PC-9 (cell line): ENCODE results near the gene ALK. TPM values are rescaled to one million over a fixed set of nuclear protein-coding genes. Genes with fewer than 3 reads are reported as not detected.

Source experiments
- BruUV-seq: library from RNA; stranded (reverse); fragments of 400-500 nt; replicated peaks from 2 replicates; lab custom pipeline; 2021; lab: Mats Ljungman, UMichigan
- CTCF ChIA-PET: fragments of 300-600 bp; sonication (Branson Sonifier 250); formaldehyde crosslinking; loops from one replicate; lab custom pipeline; 2022; ENCODE audit warnings: antibody characterized with exemption; lab: Charles Lee
- POLR2A ChIA-PET: fragments of 300-600 bp; sonication (Branson Sonifier 250); formaldehyde crosslinking; loops from one replicate; lab custom pipeline; 2022; ENCODE audit warnings: antibody characterized with exemption; ENCODE audit not compliant: unreplicated experiment; lab: Charles Lee
- DNase-seq, 2 experiments: peaks; one replicate each; pipeline versions ENCODE4 v3.0.0 to v3.0.0-alpha.2; 2015 to 2022; ENCODE audit warnings: mixed read lengths in 1 of 2
- H2AFZ ChIP-seq: fragments of 200-600 bp; sonication (generic); 2 replicates; pipeline ENCODE4 v1.8.1; 2017; ENCODE audit warnings: antibody characterized with exemption
- H3F3A ChIP-seq: fragments of 200-600 bp; sonication (generic); 2 replicates; pipeline ENCODE4 v1.8.1; 2017; ENCODE audit warnings: antibody characterized with exemption, mild to moderate bottlenecking, low read depth; ENCODE audit not compliant: insufficient read depth
- H3K27ac ChIP-seq: fragments of 200-600 bp; sonication (generic); 2 replicates; pipeline ENCODE4 v1.6.1; 2016; ENCODE audit warnings: mixed run types
- H3K27me3 ChIP-seq: fragments of 200-600 bp; sonication (generic); 2 replicates; pipeline ENCODE4 v1.6.1; 2016; ENCODE audit warnings: low read depth, mixed run types; ENCODE audit not compliant: insufficient read depth
- H3K36me3 ChIP-seq: fragments of 200-600 bp; sonication (generic); 2 replicates; pipeline ENCODE4 v1.6.1; 2016; ENCODE audit warnings: low read depth, mixed run types
- H3K4me1 ChIP-seq: fragments of 200-600 bp; sonication (generic); replicated peaks from 2 replicates; pipeline ENCODE4 v1.6.1; 2016; ENCODE audit warnings: mixed run types; ENCODE audit not compliant: insufficient read depth
- H3K4me2 ChIP-seq: fragments of 200-600 bp; sonication (generic); 2 replicates; pipeline ENCODE4 v1.6.1; 2017; ENCODE audit warnings: mixed run types
- H3K4me3 ChIP-seq: fragments of 200-600 bp; sonication (generic); 2 replicates; pipeline ENCODE4 v1.6.1; 2016; ENCODE audit warnings: mixed run types
- H3K79me2 ChIP-seq: fragments of 200-600 bp; sonication (generic); 2 replicates; pipeline ENCODE4 v1.6.1; 2017; ENCODE audit warnings: low read depth, mixed run types
- H3K9me2 ChIP-seq: fragments of 200-600 bp; sonication (generic); 2 replicates; pipeline ENCODE4 v1.8.1; 2017; ENCODE audit warnings: mild to moderate bottlenecking; ENCODE audit not compliant: insufficient read depth
- H3K9me3 ChIP-seq: fragments of 200-600 bp; sonication (generic); 2 replicates; pipeline ENCODE4 v1.8.1; 2016; ENCODE audit warnings: low read depth; ENCODE audit not compliant: insufficient read depth
- H4K20me1 ChIP-seq: fragments of 200-600 bp; sonication (generic); 2 replicates; pipeline ENCODE4 v1.8.1; 2017; ENCODE audit not compliant: insufficient read depth
- EZH2 ChIP-seq: fragments of 200-600 bp; sonication (generic); IDR thresholded peaks from 2 replicates; pipeline ENCODE4 v1.8.0; 2017; ENCODE audit warnings: antibody characterized with exemption, low read depth
- intact Hi-C: fragments of 100-400 bp; cut with micrococcal nuclease; formaldehyde crosslinking; loops from one replicate; pipeline ENCODE4 v1.10.0; 2022; ENCODE audit not compliant: unreplicated experiment
- total RNA-seq: library from RNA; stranded (reverse); gene quantifications from 2 replicates; pipeline ENCODE4 v1.2.3, GENCODE V29; 2021
- TF ChIP-seq, protein P1 (sequence below): fragments of 200-600 bp; sonication (generic); conservative IDR thresholded peaks from 2 replicates; pipeline ENCODE4 v1.6.1; 2017; ENCODE audit warnings: mixed run types, antibody characterized with exemption, mild to moderate bottlenecking, moderate library complexity

ALK gene
- total RNA-seq, 1 experiment from 2014 or later, result not detected

DNA sequence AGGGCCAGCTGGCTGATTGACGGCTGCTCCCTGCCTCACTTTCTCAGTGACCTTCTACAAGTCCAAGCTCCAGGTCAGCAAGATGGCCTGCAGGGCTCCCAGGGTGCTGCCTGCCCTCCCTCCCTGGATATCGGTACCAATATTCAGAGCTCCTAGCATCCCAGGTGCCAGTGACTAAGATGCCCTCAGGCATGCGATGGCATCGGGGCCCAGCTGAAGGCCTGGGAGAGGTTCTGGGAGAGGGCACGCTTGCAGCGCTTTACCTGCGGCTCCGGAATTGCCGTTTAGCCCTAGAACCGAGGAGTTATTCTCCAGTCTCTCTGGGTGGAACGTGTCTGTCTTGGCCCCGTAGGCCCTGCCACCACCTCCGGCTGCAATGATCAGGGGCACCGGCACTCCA, 689.3 kb downstream of the ALK start:
- ChIA-PET POLR2A (no interaction called here), CTCF (no interaction called here)
- Histone ChIP-seq H3K36me3 (no peaks in the 10 kb centered on the region), H3F3A (peaks cover 6% of the 10 kb centered on the region; the same call in 1 of the 2 replicates), H3K79me2 (no peaks in the 10 kb centered on the region), H3K9me3 (no peaks in the 10 kb centered on the region), H4K20me1 (no peaks in the 10 kb centered on the region), H3K4me1 (peaks cover 16% of the 10 kb centered on the region), H3K4me2 (no peak overlapping the region), H3K27ac (no peak overlapping the region), H2AFZ (no peak overlapping the region), H3K27me3 (peaks cover 48% of the 10 kb centered on the region), H3K9me2 (no peaks in the 10 kb centered on the region), H3K4me3 (no peak overlapping the region)
- DNase-seq, result no peak
- TF ChIP-seq, protein P1, sequence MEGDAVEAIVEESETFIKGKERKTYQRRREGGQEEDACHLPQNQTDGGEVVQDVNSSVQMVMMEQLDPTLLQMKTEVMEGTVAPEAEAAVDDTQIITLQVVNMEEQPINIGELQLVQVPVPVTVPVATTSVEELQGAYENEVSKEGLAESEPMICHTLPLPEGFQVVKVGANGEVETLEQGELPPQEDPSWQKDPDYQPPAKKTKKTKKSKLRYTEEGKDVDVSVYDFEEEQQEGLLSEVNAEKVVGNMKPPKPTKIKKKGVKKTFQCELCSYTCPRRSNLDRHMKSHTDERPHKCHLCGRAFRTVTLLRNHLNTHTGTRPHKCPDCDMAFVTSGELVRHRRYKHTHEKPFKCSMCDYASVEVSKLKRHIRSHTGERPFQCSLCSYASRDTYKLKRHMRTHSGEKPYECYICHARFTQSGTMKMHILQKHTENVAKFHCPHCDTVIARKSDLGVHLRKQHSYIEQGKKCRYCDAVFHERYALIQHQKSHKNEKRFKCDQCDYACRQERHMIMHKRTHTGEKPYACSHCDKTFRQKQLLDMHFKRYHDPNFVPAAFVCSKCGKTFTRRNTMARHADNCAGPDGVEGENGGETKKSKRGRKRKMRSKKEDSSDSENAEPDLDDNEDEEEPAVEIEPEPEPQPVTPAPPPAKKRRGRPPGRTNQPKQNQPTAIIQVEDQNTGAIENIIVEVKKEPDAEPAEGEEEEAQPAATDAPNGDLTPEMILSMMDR, result no peak
- TF ChIP-seq EZH2, result no peak
- BruUV-seq, result no TSS peak
- intact Hi-C loops, result loop anchor here (2.0 kb wide), 1 partner anchor 29 kb away; no protein-coding TSS in a partner anchor

DNA sequence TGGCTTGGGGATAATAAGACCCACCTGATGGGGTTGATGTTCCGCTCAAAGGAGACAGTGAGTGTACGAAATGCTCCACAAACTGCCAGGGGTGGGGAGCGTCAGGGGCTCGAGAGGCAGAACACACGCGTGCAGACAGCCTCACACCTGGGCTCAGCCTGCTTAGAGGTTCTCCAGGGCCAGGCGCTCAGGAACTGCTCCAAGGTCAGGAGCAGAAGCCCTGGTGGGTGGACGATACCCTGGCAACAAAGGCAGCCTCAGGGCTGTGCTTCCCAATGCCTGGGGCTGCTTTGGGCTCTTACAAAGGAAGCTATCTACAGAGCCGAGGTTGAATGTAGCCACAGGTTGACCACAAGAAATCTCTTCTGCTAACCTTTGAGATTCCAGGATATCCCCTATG, 691.7 kb downstream of the ALK start:
- no peaks in the 10 kb centered on the region for H3K9me3 ChIP-seq
- TF ChIP-seq EZH2, result no peak
- TF ChIP-seq, protein P1, result no peak
- H3K36me3 ChIP-seq, result no peaks in the 10 kb centered on the region
- H3F3A ChIP-seq, result peaks cover 6% of the 10 kb centered on the region; the same call in 1 of the 2 replicates
- intact Hi-C loops, result no loop called here
- no peak overlapping the region for H3K4me3 ChIP-seq
- CTCF ChIA-PET, result no interaction called here
- no peak overlapping the region for H2AFZ ChIP-seq
- no peak overlapping the region for H3K27ac ChIP-seq
- peaks cover 18% of the 10 kb centered on the region for H3K4me1 ChIP-seq
- no peaks in the 10 kb centered on the region for H4K20me1 ChIP-seq
- POLR2A ChIA-PET, result no interaction called here
- no peaks in the 10 kb centered on the region for H3K9me2 ChIP-seq
- no TSS peak for BruUV-seq
- DNase-seq, result no peak
- H3K79me2 ChIP-seq, result no peaks in the 10 kb centered on the region
- peaks cover 40% of the 10 kb centered on the region for H3K27me3 ChIP-seq
- H3K4me2 ChIP-seq, result no peak overlapping the region

DNA sequence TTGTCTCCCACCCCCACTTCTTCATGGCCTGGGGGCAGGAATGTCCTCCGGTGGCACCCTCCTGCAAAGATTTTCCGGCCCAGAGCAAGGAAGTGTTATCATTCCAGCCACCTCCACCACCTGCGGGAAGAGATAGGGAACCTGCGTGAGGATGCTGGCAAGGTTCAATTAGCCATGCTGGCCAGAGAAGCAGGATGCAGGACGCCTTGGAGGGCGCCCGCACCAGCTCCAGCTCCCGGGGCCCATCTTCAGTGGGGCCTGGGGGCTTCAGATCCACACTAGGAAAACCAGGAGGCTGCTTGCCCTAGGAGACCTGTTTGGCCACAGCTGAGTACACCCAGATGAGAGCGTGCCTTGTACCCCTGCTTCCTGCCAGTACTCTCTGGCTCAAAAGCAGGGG, 692.4 kb downstream of the ALK start:
- Histone ChIP-seq H3K79me2 (no peaks in the 10 kb centered on the region), H3K9me2 (no peaks in the 10 kb centered on the region), H3K4me1 (peaks cover 22% of the 10 kb centered on the region), H2AFZ (no peak overlapping the region), H3K4me3 (no peak overlapping the region), H3K36me3 (no peaks in the 10 kb centered on the region), H3F3A (peaks cover 10% of the 10 kb centered on the region; the same call in 1 of the 2 replicates), H4K20me1 (no peaks in the 10 kb centered on the region), H3K4me2 (no peak overlapping the region), H3K9me3 (no peaks in the 10 kb centered on the region), H3K27me3 (peaks cover 40% of the 10 kb centered on the region), H3K27ac (no peak overlapping the region)
- DNase-seq, result no peak
- no TSS peak for BruUV-seq
- ChIA-PET CTCF (no interaction called here), POLR2A (no interaction called here)
- intact Hi-C loops, result no loop called here
- TF ChIP-seq, protein P1, result no peak
- no peak for TF ChIP-seq EZH2
